ENCODE measurements around the gene ATP5PB. TPM values are rescaled to one million over a fixed set of nuclear protein-coding genes. Genes with fewer than 3 reads are reported as not detected.

The ATP5PB gene
- total RNA-seq, 2 donors from 2014 or later, result 320 to 332 TPM

DNA sequence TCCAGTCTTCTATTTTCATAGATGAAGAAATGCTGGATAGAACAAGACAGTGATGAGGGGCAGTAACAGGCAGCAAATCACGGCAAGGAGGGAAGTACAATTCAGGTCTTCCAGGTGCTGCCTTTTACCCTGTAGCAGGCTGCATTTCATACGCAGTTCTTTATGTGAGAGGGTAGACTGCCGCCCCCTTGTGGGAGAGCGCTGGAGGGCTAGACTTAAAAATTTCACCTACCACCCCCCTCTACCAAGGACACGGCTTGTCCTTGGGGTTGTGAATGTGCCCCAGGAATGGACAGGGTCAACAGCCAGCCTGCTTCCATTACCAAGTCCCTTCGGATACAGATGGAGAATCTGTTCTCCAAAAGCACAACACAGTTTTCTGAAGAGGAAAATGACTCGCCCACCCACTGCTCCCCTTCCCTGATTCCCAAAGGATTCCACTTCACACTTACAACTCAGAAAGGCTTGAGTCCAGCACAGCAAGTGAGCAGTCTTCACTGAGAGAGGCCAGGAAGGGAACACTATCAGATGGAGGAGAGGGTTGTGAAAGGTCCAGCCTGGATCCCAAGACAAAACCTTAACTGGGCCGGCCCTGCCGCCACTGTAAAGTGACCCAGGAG, 7.6 kb upstream of the ATP5PB start:
- DNase-seq (ENCODE audit: low spot score in 2 of 2) (peak in 1 of 2 donors; percentile 67), ATAC-seq (peak in 1 of 2 donors; percentile 59)
- H3K36me3 Mint-ChIP-seq, result peaks cover 21 to 34% of the 10 kb centered on the region in 2 donors
- H3K27ac Mint-ChIP-seq, result peak overlapping the region; percentile 41 to 87
- H3K9me3 Mint-ChIP-seq, result no peaks in the 10 kb centered on the region

DNA sequence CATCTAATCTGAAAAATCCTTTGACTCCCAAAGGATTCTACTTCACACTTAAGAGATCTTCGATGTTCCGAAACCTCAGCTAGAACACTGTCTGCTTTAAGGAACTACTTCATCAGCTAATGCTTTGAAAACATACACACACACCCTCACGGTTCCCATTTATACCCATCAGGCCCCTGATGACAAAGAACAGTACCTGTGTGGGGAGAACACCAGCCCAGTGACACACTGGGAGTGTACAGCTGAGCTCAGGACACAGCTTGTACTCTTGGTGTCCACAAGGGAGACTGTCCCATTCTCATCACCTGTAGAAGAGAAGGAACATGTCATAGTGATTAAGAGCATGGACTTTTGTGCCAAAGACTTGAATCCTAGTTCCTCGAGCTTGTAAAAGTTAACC, 6.8 kb upstream of the ATP5PB start:
- H3K27ac Mint-ChIP-seq, result peak overlapping the region in 1 of 2 donors; percentile 26
- no peaks in the 10 kb centered on the region for H3K9me3 Mint-ChIP-seq
- DNase-seq (ENCODE audit: low spot score in 2 of 2) (no peak), ATAC-seq (peak; percentile 81 to 85)
- peaks cover 23 to 36% of the 10 kb centered on the region in 2 donors for H3K36me3 Mint-ChIP-seq

- H3K9me3 Mint-ChIP-seq, result no peaks in the 10 kb centered on the region
- DNase-seq (ENCODE audit: low spot score in 2 of 2) (no peak), ATAC-seq (no peak)
- peak overlapping the region; percentile 0 to 2 for H3K27ac Mint-ChIP-seq
- peaks cover 36 to 43% of the 10 kb centered on the region in 2 donors for H3K36me3 Mint-ChIP-seq
Measured at GRCh38 chr1:111444031-111444430, 5.2 kb upstream of the ATP5PB start.

DNA sequence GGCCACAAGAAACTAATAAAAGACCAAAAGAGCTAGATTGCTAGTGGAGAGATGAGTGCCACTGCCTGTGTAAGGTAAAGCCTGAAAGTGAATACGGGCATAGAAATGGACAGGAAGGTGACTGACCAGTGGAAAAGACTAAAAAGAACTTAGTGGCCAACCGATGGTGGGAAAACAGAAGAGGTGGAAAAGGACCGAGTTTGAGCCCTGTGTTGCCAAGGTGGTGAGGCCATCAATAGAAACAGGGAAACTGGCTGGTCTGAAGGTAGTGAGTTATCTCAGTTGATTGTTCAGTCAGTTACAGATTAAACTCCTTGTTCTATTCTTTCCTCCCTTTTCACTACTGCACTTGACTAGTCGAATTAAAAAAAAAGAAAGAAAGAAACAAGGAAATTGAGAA, 2.7 kb upstream of the ATP5PB start:
- Mint-ChIP-seq H3K27ac (peak overlapping the region; percentile 82 to 96), H3K36me3 (peaks cover 48 to 50% of the 10 kb centered on the region in 2 donors), H3K9me3 (no peaks in the 10 kb centered on the region)
- ATAC-seq (no peak), DNase-seq (ENCODE audit: low spot score in 2 of 2) (no peak)

GRCh38 chr1:111446967-111447892, 2.0 kb upstream of the ATP5PB start:
- Mint-ChIP-seq H3K9me3 (no peaks in the 10 kb centered on the region), H3K27ac (peak overlapping the region in 1 of 2 donors; percentile 96), H3K36me3 (peaks cover 48 to 56% of the 10 kb centered on the region in 2 donors)
- no peak for DNase-seq (ENCODE audit: low spot score in 2 of 2)
- no peak for ATAC-seq

GRCh38 chr1:111448482-111448917, 764 bp upstream of the ATP5PB start:
- Mint-ChIP-seq H3K9me3 (no peaks in the 10 kb centered on the region), H3K27ac (peak overlapping the region; percentile 89 to 96), H3K36me3 (peaks cover 48 to 53% of the 10 kb centered on the region in 2 donors)
- DNase-seq (ENCODE audit: low spot score in 2 of 2), result peak; percentile 25 to 66
- ATAC-seq, result peak; percentile 7 to 24

DNA sequence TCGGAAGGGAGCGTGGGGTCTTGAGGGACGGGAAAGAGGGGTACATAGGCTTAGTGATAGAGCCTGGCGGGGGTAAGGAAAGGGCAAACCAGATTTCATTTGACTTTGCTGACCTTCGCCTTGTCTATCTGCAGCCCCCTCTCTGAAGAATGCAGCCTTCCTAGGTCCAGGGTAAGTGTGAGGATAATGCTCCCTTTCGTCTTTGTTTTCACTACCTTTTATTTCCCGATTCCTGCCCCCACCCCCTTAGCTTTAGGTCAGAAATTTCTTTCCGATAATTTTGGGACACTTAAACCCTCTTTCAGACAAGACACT, 396 bp downstream of the ATP5PB start:
- DNase-seq (ENCODE audit: low spot score in 2 of 2) (no peak), ATAC-seq (no peak)
- H3K36me3 Mint-ChIP-seq, result peaks cover 43 to 56% of the 10 kb centered on the region in 2 donors
- peak overlapping the region; percentile 96 to 100 for H3K27ac Mint-ChIP-seq
- H3K9me3 Mint-ChIP-seq, result no peaks in the 10 kb centered on the region

- Mint-ChIP-seq H3K36me3 (peaks cover 43 to 59% of the 10 kb centered on the region in 2 donors), H3K9me3 (no peaks in the 10 kb centered on the region)
Measured at GRCh38 chr1:111450185-111450584, 921 bp downstream of the ATP5PB start.

GRCh38 chr1:111452581-111452980, 3.3 kb downstream of the ATP5PB start:
- ATAC-seq, result no peak
- H3K9me3 Mint-ChIP-seq, result no peaks in the 10 kb centered on the region
- no peak overlapping the region for H3K27ac Mint-ChIP-seq
- no peak for DNase-seq (ENCODE audit: low spot score in 2 of 2)
- H3K36me3 Mint-ChIP-seq, result peaks cover 34 to 71% of the 10 kb centered on the region in 2 donors

More at GRCh38 chr1:111450185-111450584, 921 bp downstream of the ATP5PB start:
- no peak for DNase-seq (ENCODE audit: low spot score in 2 of 2)
- ATAC-seq, result no peak
- H3K27ac Mint-ChIP-seq, result peak overlapping the region; percentile 96 to 100

DNA sequence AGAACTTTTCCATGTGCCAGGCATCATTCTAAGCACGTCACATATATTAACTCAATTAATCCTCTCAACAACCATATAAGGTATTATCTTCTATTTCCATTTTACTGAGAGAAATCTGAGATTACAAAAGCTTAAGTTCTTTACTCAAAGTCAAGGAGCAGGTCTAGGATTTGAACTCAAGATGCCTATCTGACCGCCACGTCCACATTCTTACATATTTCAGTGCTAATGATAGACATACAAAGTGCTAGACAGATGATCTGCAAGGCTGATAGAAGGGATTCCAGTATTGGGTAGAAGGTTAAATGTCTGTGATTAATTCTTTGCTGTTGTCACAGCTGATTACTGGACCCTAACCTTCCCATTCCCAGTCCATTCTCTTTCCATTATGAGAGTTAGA, 4.4 kb downstream of the ATP5PB start:
- no peak for ATAC-seq
- Mint-ChIP-seq H3K9me3 (no peaks in the 10 kb centered on the region), H3K27ac (peak overlapping the region in 1 of 2 donors; percentile 37), H3K36me3 (peaks cover 24 to 70% of the 10 kb centered on the region in 2 donors)
- no peak for DNase-seq (ENCODE audit: low spot score in 2 of 2)

GRCh38 chr1:111454859-111455641, 5.8 kb downstream of the ATP5PB start:
- H3K9me3 Mint-ChIP-seq, result no peaks in the 10 kb centered on the region
- peak; percentile 85 to 95 for ATAC-seq
- H3K27ac Mint-ChIP-seq, result peak overlapping the region; percentile 5 to 37
- H3K36me3 Mint-ChIP-seq, result peaks cover 11 to 65% of the 10 kb centered on the region in 2 donors
- peak in 1 of 2 donors; percentile 46 for DNase-seq (ENCODE audit: low spot score in 2 of 2)

GRCh38 chr1:111455642-111456031, 6.4 kb downstream of the ATP5PB start:
- peak overlapping the region in 1 of 2 donors; percentile 70 for H3K27ac Mint-ChIP-seq
- no peaks in the 10 kb centered on the region for H3K9me3 Mint-ChIP-seq
- peaks cover 7 to 60% of the 10 kb centered on the region in 2 donors for H3K36me3 Mint-ChIP-seq
- no peak for DNase-seq (ENCODE audit: low spot score in 2 of 2)
- ATAC-seq, result no peak

- Mint-ChIP-seq H3K27ac (no peak overlapping the region), H3K36me3 (peaks cover 6 to 34% of the 10 kb centered on the region in 2 donors), H3K9me3 (no peaks in the 10 kb centered on the region)
- ATAC-seq (no peak), DNase-seq (ENCODE audit: low spot score in 2 of 2) (no peak)
Measured at GRCh38 chr1:111461765-111462164, 12.5 kb downstream of the ATP5PB start.

DNA sequence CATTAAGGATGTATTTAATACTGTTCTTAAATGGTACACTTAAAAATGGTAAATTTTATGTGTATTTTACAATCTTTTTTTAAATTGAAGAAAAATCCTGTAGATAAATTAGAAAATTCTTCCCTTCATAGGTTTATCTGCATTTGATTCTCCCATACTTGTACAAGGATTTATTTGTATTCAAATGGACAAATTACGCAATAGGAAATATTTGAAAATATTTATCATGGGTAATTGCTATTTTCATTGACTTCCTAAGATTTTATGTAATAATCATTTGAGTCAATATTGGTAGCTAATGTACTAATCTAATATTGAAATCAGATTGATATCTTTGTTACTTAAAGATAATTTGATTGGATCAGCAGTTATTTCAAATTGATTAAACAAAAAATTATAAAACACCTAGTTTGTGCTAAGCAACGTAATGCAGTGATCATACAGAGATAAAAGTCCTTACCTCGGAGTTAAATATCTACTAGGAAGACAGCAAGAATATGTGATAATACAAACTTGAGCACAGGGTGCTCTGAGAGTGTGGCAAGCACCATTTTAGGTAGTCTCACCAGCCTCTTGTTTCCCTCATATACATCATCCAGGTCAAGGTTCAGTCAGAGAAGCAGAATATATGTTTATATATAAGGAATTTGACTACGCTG, 13.2 kb downstream of the ATP5PB start:
- ATAC-seq, result no peak
- H3K27ac Mint-ChIP-seq, result no peak overlapping the region
- DNase-seq (ENCODE audit: low spot score in 2 of 2), result no peak
- H3K36me3 Mint-ChIP-seq, result peaks cover 6 to 27% of the 10 kb centered on the region in 2 donors
- H3K9me3 Mint-ChIP-seq, result no peaks in the 10 kb centered on the region

GRCh38 chr1:111463029-111463683, 13.9 kb downstream of the ATP5PB start:
- Mint-ChIP-seq H3K36me3 (peaks cover 6 to 20% of the 10 kb centered on the region in 2 donors), H3K27ac (no peak overlapping the region), H3K9me3 (no peaks in the 10 kb centered on the region)
- no peak for ATAC-seq
- DNase-seq (ENCODE audit: low spot score in 2 of 2), result no peak

- H3K9me3 Mint-ChIP-seq, result no peaks in the 10 kb centered on the region
- peaks cover 6 to 11% of the 10 kb centered on the region in 2 donors for H3K36me3 Mint-ChIP-seq
- no peak overlapping the region for H3K27ac Mint-ChIP-seq
- DNase-seq (ENCODE audit: low spot score in 2 of 2) (no peak), ATAC-seq (no peak)
Measured at GRCh38 chr1:111465754-111466153, 16.5 kb downstream of the ATP5PB start.

All from activated naive CD4-positive, alpha-beta T cell treated with anti-CD3 and anti-CD28 coated beads, Interleukin-2, amount 50 U/mL, for 72 hours (primary cell).